ENCODE data around the gene RPS8.

The RPS8 gene

GRCh38 chr1:44799770-44800584 is 24.6 kb downstream of the RPS8 start, which contains the start of gene PLK3:
TSS of gene PLK3 (plus strand) at chr1:44800377. CDS start at chr1:44800464, 87 bp downstream.
- DNase-seq (ENCODE audit: insufficient read length, low spot score): peak; percentile 96
- TF ChIP-seq, protein P1, sequence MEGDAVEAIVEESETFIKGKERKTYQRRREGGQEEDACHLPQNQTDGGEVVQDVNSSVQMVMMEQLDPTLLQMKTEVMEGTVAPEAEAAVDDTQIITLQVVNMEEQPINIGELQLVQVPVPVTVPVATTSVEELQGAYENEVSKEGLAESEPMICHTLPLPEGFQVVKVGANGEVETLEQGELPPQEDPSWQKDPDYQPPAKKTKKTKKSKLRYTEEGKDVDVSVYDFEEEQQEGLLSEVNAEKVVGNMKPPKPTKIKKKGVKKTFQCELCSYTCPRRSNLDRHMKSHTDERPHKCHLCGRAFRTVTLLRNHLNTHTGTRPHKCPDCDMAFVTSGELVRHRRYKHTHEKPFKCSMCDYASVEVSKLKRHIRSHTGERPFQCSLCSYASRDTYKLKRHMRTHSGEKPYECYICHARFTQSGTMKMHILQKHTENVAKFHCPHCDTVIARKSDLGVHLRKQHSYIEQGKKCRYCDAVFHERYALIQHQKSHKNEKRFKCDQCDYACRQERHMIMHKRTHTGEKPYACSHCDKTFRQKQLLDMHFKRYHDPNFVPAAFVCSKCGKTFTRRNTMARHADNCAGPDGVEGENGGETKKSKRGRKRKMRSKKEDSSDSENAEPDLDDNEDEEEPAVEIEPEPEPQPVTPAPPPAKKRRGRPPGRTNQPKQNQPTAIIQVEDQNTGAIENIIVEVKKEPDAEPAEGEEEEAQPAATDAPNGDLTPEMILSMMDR (IDR thresholded peaks at IDR 0.05; ENCODE audit: insufficient read depth, missing control alignments): peak; percentile 71
- FAIRE-seq: no peak

DNA sequence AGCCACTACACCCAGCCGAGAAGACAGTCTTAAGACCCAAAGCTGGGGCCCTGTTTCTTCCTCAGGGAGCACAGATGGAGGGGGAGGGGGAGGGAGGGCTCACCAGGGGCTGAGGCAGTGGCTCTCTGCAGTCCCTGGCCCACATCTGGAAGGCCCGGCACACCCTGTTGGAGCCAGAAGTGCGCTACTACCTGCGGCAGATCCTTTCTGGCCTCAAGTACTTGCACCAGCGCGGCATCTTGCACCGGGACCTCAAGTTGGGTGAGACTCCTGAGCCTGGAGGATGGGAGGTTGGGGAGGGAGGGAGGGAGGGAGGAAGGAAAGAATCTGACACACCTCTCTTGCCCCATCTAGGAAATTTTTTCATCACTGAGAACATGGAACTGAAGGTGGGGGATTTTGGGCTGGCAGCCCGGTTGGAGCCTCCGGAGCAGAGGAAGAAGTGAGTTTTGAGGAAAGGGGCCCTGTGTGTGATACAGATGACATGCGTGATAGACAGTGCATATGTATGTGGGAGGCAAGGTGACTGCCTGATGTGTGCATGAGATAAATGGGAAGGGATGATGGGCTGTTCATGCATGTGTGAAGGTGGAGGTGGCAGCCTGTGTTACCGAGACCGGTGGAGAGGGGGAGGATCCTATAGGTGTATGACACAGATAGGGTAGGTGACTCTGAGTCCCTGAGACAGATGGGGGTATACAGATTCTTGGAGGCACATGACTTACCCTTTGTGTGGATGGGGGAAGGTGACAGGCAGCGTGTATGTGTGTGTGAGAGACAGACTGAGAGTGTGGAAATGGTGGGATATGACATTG is 26.4 kb downstream of the RPS8 start:
- no peak for FAIRE-seq
- TF ChIP-seq, protein P1 (IDR thresholded peaks at IDR 0.05; ENCODE audit: insufficient read depth, missing control alignments): no peak

GRCh38 chr1:44802306-44803061 is 27.1 kb downstream of the RPS8 start:
- TF ChIP-seq, protein P1 (IDR thresholded peaks at IDR 0.05; ENCODE audit: insufficient read depth, missing control alignments): no peak
- FAIRE-seq (no peak), DNase-seq (ENCODE audit: insufficient read length, low spot score) (no peak)

More for the DNA sequence above, 26.4 kb downstream of the RPS8 start:
- no peak for DNase-seq (ENCODE audit: insufficient read length, low spot score)

GRCh38 chr1:44803062-44803311 is 27.6 kb downstream of the RPS8 start:
- no peak for DNase-seq (ENCODE audit: insufficient read length, low spot score)
- TF ChIP-seq, protein P1 (IDR thresholded peaks at IDR 0.05; ENCODE audit: insufficient read depth, missing control alignments): no peak
- FAIRE-seq: no peak

- TF ChIP-seq, protein P1 (IDR thresholded peaks at IDR 0.05; ENCODE audit: insufficient read depth, missing control alignments): no peak
- FAIRE-seq (no peak), DNase-seq (ENCODE audit: insufficient read length, low spot score) (no peak)
Observed at GRCh38 chr1:44803312-44804095, 28.2 kb downstream of the RPS8 start.

- TF ChIP-seq, protein P1 (IDR thresholded peaks at IDR 0.05; ENCODE audit: insufficient read depth, missing control alignments): no peak
- DNase-seq (ENCODE audit: insufficient read length, low spot score): no peak
- FAIRE-seq: no peak
Observed at GRCh38 chr1:44805311-44806024, 30.1 kb downstream of the RPS8 start.
